ENCODE data around the gene AHRR.
"Not testable (repeated sequence)": the region's sequence is repeated elsewhere in the genome, so short reads cannot be mapped to it uniquely, and the experiment has no call there.

DNA sequence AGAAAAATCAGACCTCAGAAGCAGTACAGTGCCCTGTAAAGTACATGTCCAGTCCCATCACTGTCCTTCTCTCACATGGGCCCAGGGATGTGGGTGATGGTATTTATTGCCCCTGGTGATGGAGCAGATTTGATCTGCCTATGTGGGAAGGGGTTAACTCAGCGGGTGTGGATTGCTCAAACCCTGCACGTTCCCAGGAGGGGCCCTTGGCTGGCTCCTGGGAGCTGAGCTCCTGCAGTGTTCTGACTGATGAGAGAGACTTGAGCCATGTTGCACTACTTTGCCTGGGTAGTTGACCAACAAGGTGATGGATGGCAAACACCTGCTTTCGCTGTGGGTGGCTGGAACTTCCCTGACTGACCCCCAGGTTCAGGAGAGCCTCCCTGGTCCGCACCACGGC is 21.6 kb upstream of the AHRR start:
- TF ChIP-seq, protein P1, sequence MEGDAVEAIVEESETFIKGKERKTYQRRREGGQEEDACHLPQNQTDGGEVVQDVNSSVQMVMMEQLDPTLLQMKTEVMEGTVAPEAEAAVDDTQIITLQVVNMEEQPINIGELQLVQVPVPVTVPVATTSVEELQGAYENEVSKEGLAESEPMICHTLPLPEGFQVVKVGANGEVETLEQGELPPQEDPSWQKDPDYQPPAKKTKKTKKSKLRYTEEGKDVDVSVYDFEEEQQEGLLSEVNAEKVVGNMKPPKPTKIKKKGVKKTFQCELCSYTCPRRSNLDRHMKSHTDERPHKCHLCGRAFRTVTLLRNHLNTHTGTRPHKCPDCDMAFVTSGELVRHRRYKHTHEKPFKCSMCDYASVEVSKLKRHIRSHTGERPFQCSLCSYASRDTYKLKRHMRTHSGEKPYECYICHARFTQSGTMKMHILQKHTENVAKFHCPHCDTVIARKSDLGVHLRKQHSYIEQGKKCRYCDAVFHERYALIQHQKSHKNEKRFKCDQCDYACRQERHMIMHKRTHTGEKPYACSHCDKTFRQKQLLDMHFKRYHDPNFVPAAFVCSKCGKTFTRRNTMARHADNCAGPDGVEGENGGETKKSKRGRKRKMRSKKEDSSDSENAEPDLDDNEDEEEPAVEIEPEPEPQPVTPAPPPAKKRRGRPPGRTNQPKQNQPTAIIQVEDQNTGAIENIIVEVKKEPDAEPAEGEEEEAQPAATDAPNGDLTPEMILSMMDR (conservative IDR thresholded peaks at IDR 0.05; ENCODE audit: low read depth, low read length) = not testable (repeated sequence)
- TF ChIP-seq CEBPB (IDR thresholded peaks at IDR 0.05; ENCODE audit: low read depth, low read length); POLR2A (IDR thresholded peaks at IDR 0.05; ENCODE audit: low read depth, low read length); RCOR1 (IDR thresholded peaks at IDR 0.05; ENCODE audit: insufficient replicate concordance, low read length); BHLHE40 (IDR thresholded peaks at IDR 0.05; ENCODE audit: low read depth, low read length); SMC3 (IDR thresholded peaks at IDR 0.05; ENCODE audit: low read depth, low read length); RAD21 (IDR thresholded peaks at IDR 0.05; ENCODE audit: low read length); MAZ (IDR thresholded peaks at IDR 0.05; ENCODE audit: borderline replicate concordance, low read depth, low read length): not testable (repeated sequence)
- TF ChIP-seq, protein P2, sequence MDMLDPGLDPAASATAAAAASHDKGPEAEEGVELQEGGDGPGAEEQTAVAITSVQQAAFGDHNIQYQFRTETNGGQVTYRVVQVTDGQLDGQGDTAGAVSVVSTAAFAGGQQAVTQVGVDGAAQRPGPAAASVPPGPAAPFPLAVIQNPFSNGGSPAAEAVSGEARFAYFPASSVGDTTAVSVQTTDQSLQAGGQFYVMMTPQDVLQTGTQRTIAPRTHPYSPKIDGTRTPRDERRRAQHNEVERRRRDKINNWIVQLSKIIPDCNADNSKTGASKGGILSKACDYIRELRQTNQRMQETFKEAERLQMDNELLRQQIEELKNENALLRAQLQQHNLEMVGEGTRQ (IDR thresholded peaks at IDR 0.05; ENCODE audit: low read depth, low read length) = not testable (repeated sequence)
